Hepatocyte (in vitro differentiated cells): Measurements from ENCODE around the gene NR3C2.

Experiments
- EZH2 ChIP-seq: fragments of 200-600 bp; sonication (generic); IDR thresholded peaks from 2 replicates; pipeline ENCODE4 v1.6.1; 2016; ENCODE audit warnings: antibody characterized with exemption, mild to moderate bottlenecking, borderline replicate concordance
- EZH2phosphoT487 ChIP-seq: fragments of 200-600 bp; sonication (generic); IDR thresholded peaks from one replicate; pipeline ENCODE4 v1.6.1; 2018; ENCODE audit warnings: antibody characterized with exemption, mild to moderate bottlenecking, low read depth, moderate library complexity; ENCODE audit not compliant: unreplicated experiment, severe bottlenecking
- TF ChIP-seq, protein P1 (sequence below): fragments of 200-600 bp; sonication (generic); IDR thresholded peaks from 2 replicates; pipeline ENCODE4 v1.5.1; 2016; ENCODE audit warnings: antibody characterized with exemption, mild to moderate bottlenecking; ENCODE audit not compliant: poor library complexity

DNA sequence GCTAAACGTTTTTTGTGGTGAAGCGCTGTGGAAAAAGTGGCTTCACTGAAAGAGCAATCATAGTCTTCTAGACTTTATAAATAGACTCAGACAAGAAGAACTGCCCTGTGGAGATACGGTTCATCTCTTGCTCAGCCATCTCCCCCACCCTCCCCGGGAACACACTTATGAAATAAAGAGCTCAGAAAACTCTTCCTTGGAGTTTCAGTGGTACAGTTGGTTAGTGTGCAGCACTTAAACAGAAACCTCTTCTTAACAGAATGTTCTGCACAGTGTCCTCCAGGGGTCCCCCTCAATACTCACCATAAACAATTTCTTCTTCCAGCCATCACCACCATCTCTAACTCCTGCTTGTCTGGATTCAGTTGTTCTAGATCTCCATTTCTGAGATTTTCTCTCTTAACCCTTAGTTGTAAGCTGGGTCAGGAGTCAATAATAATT is 397.3 kb downstream of the NR3C2 start:
- TF ChIP-seq EZH2 (no peak), EZH2phosphoT487 (no peak)
- TF ChIP-seq, protein P1, sequence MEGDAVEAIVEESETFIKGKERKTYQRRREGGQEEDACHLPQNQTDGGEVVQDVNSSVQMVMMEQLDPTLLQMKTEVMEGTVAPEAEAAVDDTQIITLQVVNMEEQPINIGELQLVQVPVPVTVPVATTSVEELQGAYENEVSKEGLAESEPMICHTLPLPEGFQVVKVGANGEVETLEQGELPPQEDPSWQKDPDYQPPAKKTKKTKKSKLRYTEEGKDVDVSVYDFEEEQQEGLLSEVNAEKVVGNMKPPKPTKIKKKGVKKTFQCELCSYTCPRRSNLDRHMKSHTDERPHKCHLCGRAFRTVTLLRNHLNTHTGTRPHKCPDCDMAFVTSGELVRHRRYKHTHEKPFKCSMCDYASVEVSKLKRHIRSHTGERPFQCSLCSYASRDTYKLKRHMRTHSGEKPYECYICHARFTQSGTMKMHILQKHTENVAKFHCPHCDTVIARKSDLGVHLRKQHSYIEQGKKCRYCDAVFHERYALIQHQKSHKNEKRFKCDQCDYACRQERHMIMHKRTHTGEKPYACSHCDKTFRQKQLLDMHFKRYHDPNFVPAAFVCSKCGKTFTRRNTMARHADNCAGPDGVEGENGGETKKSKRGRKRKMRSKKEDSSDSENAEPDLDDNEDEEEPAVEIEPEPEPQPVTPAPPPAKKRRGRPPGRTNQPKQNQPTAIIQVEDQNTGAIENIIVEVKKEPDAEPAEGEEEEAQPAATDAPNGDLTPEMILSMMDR = peak; percentile 13
